OCI-LY3 (cell line): ENCODE data around the gene PARD3B.

Experiments used
- H2AFZ ChIP-seq: fragments of 200-600, 300-600 bp; shearing (Covaris generic); 2 replicates; pipeline ENCODE4 v1.6.0; 2014; ENCODE audit warnings: antibody characterized with exemption, low read depth, low read length
- H3K27ac ChIP-seq: fragments of 200-600, 300-600 bp; sonication (generic); 2 replicates; pipeline ENCODE4 v1.5.1; 2014; ENCODE audit warnings: mild to moderate bottlenecking, low read length, moderate library complexity, mixed read lengths
- H3K27me3 ChIP-seq: fragments of 200-600, 300-600 bp; sonication (generic); 2 replicates; pipeline ENCODE4 v1.6.1; 2014; ENCODE audit warnings: low read depth, low read length, mixed read lengths
- H3K36me3 ChIP-seq: fragments of 200-600, 300-600 bp; sonication (generic); replicated peaks from 2 replicates; pipeline ENCODE3; 2014; ENCODE audit warnings: low read depth, low read length, mixed read lengths
- H3K4me1 ChIP-seq: fragments of 300-600, 200-600 bp; sonication (generic); 2 replicates; pipeline ENCODE4 v1.6.1; 2014; ENCODE audit warnings: low read length, mixed read lengths
- H3K4me2 ChIP-seq: fragments of 200-600, 300-600 bp; sonication (generic); 2 replicates; pipeline ENCODE4 v1.6.1; 2014; ENCODE audit warnings: low read length, mixed read lengths
- H3K4me3 ChIP-seq: fragments of 300-600, 200-600 bp; sonication (generic); 2 replicates; pipeline ENCODE4 v1.5.1; 2014; ENCODE audit warnings: antibody characterized with exemption, mild to moderate bottlenecking, low read length, moderate library complexity
- H3K79me2 ChIP-seq: fragments of 300-600, 200-600 bp; shearing (Covaris generic); 2 replicates; pipeline ENCODE4 v1.6.1; 2014; ENCODE audit warnings: mild to moderate bottlenecking, low read length, mixed read lengths
- H3K9ac ChIP-seq: fragments of 300-600, 200-600 bp; shearing (Covaris generic); 2 replicates; pipeline ENCODE4 v1.6.0; 2014; ENCODE audit warnings: mild to moderate bottlenecking, low read length, moderate library complexity
- H3K9me3 ChIP-seq: fragments of 200-600, 300-600 bp; shearing (Covaris generic); 2 replicates; pipeline ENCODE4 v1.6.1; 2014; ENCODE audit warnings: low read length, mixed read lengths; ENCODE audit not compliant: insufficient read depth
- H4K20me1 ChIP-seq: fragments of 200-600, 300-600 bp; sonication (generic); 2 replicates; pipeline ENCODE4 v1.6.1; 2016; ENCODE audit warnings: low read length, mixed read lengths; ENCODE audit not compliant: insufficient read depth
- EZH2phosphoT487 ChIP-seq: fragments of 200-600 bp; shearing (Covaris generic); IDR thresholded peaks from 2 replicates; pipeline ENCODE4 v1.6.1; 2018; ENCODE audit warnings: antibody characterized with exemption, mixed run types, low read depth
- TF ChIP-seq, protein P1 (sequence below): fragments of 200-600, 300-600 bp; sonication (generic); IDR thresholded peaks from 2 replicates; pipeline ENCODE4 v1.5.1; 2014; ENCODE audit warnings: antibody characterized with exemption, low read length, low read depth

PARD3B gene

DNA sequence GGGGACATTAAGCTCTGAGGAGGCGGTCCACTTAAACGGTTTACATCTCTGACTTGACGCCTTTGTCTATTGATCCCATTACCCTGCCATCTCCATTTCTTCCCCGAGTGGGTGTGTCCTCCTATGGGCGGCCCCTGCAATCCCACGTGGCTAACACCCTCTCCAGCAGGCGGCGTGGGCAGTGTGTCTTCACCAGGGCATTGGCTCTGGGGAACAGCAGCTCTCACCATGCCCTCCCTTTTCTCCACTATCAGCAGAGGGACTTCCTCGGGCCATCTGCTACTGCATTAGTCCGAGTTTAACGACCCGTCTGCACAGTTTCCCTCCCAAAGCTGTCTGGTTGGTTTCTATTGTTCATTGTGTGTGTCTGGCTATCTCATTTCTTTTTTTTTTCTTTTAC, 625.1 kb downstream of the PARD3B start:
- H3K4me3 ChIP-seq = no peak overlapping the region
- no peaks in the 10 kb centered on the region for H3K36me3 ChIP-seq
- no peak overlapping the region for H2AFZ ChIP-seq
- TF ChIP-seq EZH2phosphoT487 = no peak
- TF ChIP-seq, protein P1, sequence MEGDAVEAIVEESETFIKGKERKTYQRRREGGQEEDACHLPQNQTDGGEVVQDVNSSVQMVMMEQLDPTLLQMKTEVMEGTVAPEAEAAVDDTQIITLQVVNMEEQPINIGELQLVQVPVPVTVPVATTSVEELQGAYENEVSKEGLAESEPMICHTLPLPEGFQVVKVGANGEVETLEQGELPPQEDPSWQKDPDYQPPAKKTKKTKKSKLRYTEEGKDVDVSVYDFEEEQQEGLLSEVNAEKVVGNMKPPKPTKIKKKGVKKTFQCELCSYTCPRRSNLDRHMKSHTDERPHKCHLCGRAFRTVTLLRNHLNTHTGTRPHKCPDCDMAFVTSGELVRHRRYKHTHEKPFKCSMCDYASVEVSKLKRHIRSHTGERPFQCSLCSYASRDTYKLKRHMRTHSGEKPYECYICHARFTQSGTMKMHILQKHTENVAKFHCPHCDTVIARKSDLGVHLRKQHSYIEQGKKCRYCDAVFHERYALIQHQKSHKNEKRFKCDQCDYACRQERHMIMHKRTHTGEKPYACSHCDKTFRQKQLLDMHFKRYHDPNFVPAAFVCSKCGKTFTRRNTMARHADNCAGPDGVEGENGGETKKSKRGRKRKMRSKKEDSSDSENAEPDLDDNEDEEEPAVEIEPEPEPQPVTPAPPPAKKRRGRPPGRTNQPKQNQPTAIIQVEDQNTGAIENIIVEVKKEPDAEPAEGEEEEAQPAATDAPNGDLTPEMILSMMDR = no peak
- H3K27me3 ChIP-seq = no peaks in the 10 kb centered on the region
- no peak overlapping the region for H3K4me2 ChIP-seq
- H3K79me2 ChIP-seq = no peaks in the 10 kb centered on the region
- H4K20me1 ChIP-seq = no peaks in the 10 kb centered on the region
- H3K9ac ChIP-seq = no peak overlapping the region
- H3K4me1 ChIP-seq = no peaks in the 10 kb centered on the region
- no peaks in the 10 kb centered on the region for H3K9me3 ChIP-seq
- H3K27ac ChIP-seq = no peak overlapping the region

DNA sequence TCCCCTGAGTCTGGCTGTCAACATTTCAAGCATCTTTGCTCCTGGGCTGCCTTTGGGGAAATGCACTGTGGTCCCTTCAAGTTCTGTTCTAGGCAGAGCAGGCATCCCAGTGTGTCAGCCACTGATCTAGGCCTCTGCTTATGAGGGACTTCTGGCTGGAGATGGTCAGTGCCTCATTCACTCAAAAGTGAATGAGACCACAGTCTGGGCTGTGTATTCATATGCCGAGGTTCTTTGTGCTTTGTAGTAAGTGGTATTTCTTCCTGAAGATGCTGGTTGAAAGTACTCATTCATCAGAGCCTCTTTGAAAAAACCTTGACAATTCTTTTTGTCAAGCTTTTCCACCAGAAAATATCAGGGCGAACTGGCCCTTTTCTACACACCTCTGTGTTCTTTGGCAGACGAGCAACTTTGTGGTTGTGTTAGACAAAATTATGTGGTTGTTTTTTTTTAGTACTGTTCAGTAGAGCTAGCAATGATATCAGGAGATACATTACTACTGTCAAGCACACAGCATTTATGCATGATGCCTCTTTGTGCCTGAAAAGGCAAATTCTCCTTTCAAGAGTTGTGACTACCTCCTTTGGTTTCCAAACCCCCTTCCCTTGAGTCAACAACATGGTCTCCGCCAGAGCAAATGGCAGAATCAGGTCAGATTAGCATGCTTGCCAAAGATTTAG, 626.1 kb downstream of the PARD3B start:
- Histone ChIP-seq H4K20me1 (no peaks in the 10 kb centered on the region), H3K4me2 (no peak overlapping the region), H3K79me2 (no peaks in the 10 kb centered on the region), H3K36me3 (no peaks in the 10 kb centered on the region), H3K9ac (no peak overlapping the region), H3K27me3 (no peaks in the 10 kb centered on the region), H3K4me1 (no peaks in the 10 kb centered on the region), H3K4me3 (no peak overlapping the region), H2AFZ (no peak overlapping the region), H3K9me3 (no peaks in the 10 kb centered on the region), H3K27ac (no peak overlapping the region)
- no peak for TF ChIP-seq EZH2phosphoT487
- TF ChIP-seq, protein P1 = no peak

- Histone ChIP-seq H3K4me1 (no peaks in the 10 kb centered on the region), H3K27me3 (no peaks in the 10 kb centered on the region), H3K9me3 (no peaks in the 10 kb centered on the region), H4K20me1 (no peaks in the 10 kb centered on the region), H3K4me2 (no peak overlapping the region), H3K27ac (no peak overlapping the region), H3K79me2 (no peaks in the 10 kb centered on the region), H3K4me3 (no peak overlapping the region), H3K36me3 (no peaks in the 10 kb centered on the region), H2AFZ (no peak overlapping the region), H3K9ac (no peak overlapping the region)
- TF ChIP-seq, protein P1 = no peak
- no peak for TF ChIP-seq EZH2phosphoT487
These were observed 630.6 kb downstream of the PARD3B start for GRCh38 chr2:205175831-205176230.

- no peaks in the 10 kb centered on the region for H3K9me3 ChIP-seq
- H3K4me1 ChIP-seq = no peaks in the 10 kb centered on the region
- H3K4me2 ChIP-seq = no peak overlapping the region
- no peaks in the 10 kb centered on the region for H4K20me1 ChIP-seq
- H3K27me3 ChIP-seq = no peaks in the 10 kb centered on the region
- no peaks in the 10 kb centered on the region for H3K79me2 ChIP-seq
- no peak overlapping the region for H3K4me3 ChIP-seq
- no peak overlapping the region for H2AFZ ChIP-seq
- no peaks in the 10 kb centered on the region for H3K36me3 ChIP-seq
- H3K27ac ChIP-seq = no peak overlapping the region
- H3K9ac ChIP-seq = no peak overlapping the region
- TF ChIP-seq, protein P1 = no peak
- TF ChIP-seq EZH2phosphoT487 = no peak
These were observed 631.3 kb downstream of the PARD3B start for GRCh38 chr2:205176546-205176945.
